Adrenal gland (tissue), 5 donors: ENCODE measurements around the gene PDXP.

ENCODE experiments used
- CTCF ChIP-seq, 6 experiments: fragments of 450-650 bp in 4 of 6; fragments of 200-600 bp in 2 of 6; sonication (generic) in 1 of 6; IDR thresholded peaks; 1 replicate in 5 of 6; 2 replicates in 1 of 6; pipeline versions ENCODE4 v1.5.1 to v1.8.0; 2016 to 2021; ENCODE audit warnings: antibody characterized with exemption in 6 of 6, mild to moderate bottlenecking in 2 of 6, moderate library complexity in 1 of 6
- POLR2A ChIP-seq, 2 donors: fragments of 450-650 bp; IDR thresholded peaks; one replicate each; pipeline ENCODE4 v1.6.1; 2017; ENCODE audit warnings: antibody characterized with exemption in 2 of 2, mild to moderate bottlenecking in 2 of 2, moderate library complexity in 1 of 2
- donor health status: DM: no; HTN: no; CAD: no.

DNA sequence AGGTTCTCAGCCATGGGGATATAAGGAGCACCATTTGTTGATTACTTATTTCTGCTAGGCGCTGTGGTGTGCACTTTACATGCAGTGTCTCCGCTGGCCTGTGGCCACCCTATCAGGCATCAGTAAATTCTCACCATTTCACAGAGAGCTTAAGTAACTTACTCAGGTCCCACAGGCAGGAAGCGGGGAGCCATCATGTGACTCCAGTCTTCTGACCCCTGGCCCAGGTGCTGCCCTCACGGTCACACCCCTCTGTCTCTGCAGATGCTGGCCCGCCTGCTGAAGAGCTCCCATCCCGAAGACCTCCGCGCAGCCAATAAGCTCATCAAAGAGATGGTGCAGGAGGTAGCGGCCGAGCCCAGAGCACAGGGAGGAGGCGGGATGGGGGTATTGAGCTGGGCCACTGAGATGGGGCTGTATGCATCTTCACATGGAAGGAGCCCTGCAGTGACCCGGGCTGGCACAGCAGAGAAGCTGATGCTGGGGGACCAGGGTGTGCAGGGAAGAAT is 37.1 kb upstream of the PDXP start:
- TF ChIP-seq CTCF (IDR thresholded peaks at IDR 0.05): no peak
- no peak for TF ChIP-seq POLR2A (IDR thresholded peaks at IDR 0.05)
